Suprapubic skin (tissue), 3 donors: ENCODE measurements around the gene KLHDC8A.

ENCODE experiments used
- CTCF ChIP-seq, 2 donors: fragments of 200-600 bp in 1 of 2; fragments of 450-650 bp in 1 of 2; sonication (generic) in 1 of 2; IDR thresholded peaks; one replicate each; pipeline ENCODE4 v1.5.1; 2016 to 2019; ENCODE audit warnings: antibody characterized with exemption in 2 of 2, mild to moderate bottlenecking in 1 of 2, moderate library complexity in 1 of 2
- POLR2AphosphoS5 ChIP-seq, 3 donors: sonication (generic); formaldehyde crosslinking; IDR thresholded peaks; one replicate each; pipeline ENCODE4 v1.6.1; 2017; ENCODE audit warnings: antibody characterized with exemption in 3 of 3

DNA sequence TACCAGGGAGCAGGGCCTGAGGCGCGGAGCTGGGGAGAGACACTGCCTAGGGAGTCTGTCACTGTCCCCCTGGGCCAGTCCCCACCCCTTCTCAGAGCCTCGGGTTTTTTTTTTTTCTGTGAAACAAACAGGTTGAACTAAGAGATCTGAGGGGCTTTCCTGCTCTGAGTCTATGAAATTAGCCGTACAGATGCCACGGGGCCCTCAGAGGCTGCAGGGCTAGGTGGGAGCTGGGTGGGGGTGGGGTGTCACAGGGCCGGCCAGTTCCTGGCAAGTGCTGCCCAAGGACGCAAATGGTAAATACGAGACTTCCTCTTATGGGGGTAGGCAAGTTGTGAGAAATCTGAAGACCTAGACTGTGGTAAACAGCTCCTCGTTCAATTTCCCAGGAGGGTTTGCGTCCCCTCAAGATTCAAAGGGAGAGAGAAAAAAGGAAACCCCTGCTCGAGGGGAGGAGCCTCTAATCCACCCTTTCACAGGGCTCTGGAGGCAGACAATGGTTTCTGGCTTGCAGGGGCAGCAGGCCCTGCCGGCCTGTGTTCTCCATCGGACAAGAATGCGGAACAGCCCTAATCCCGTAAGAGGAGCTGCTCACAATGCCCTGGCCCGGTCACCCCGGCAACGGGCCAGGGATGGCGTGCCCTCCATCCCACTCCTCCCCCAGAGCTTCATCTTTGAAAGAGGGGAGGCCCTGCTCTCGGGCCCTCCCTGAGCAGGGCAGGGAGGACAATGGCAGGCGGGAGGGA is 43.0 kb downstream of the KLHDC8A start:
- TF ChIP-seq CTCF (IDR thresholded peaks at IDR 0.05) (no peak), POLR2AphosphoS5 (IDR thresholded peaks at IDR 0.05) (no peak)
